ENCODE measurements around the gene POTEG.
"Not testable (repeated sequence)": the region's sequence is repeated elsewhere in the genome, so short reads cannot be mapped to it uniquely, and the experiment has no call there.

POTEG gene

GRCh38 chr14:19408519-19408918 is 25.6 kb downstream of the POTEG start:
- not testable (repeated sequence) for H2BK12ac ChIP-seq (ENCODE audit: low read length); H3K4me2 ChIP-seq (ENCODE audit: low read length); H3K23ac ChIP-seq (ENCODE audit: low read length); H4K91ac ChIP-seq (ENCODE audit: low read depth, low read length); H4K8ac ChIP-seq (ENCODE audit: low read depth, low read length); DNase-seq; H3K27me3 ChIP-seq (ENCODE audit: insufficient read depth, low read length); H3K9me3 ChIP-seq (ENCODE audit: insufficient read depth, low read depth, low read length); H3K4ac ChIP-seq (ENCODE audit: low read depth, low read length); H2AK5ac ChIP-seq (ENCODE audit: low read length); H3K36me3 ChIP-seq (ENCODE audit: control insufficient read depth in 1 of 2, insufficient read depth in 2 of 2, low read length in 2 of 2); H3K27ac ChIP-seq (ENCODE audit: low read depth, low read length); H3K14ac ChIP-seq (ENCODE audit: low read length); H3K4me1 ChIP-seq (ENCODE audit: control insufficient read depth in 1 of 2, insufficient read depth in 2 of 2, low read length in 2 of 2); H2BK120ac ChIP-seq (ENCODE audit: insufficient read depth, low read length, poor library complexity); H3K9ac ChIP-seq (ENCODE audit: low read length); H4K12ac ChIP-seq (ENCODE audit: low read depth, low read length); H2BK5ac ChIP-seq (ENCODE audit: low read depth, low read length, poor library complexity); H3K18ac ChIP-seq (ENCODE audit: low read length); H3K79me2 ChIP-seq (ENCODE audit: control insufficient read depth, insufficient read depth, low read length, poor library complexity); H3K79me1 ChIP-seq (ENCODE audit: low read length); H3K4me3 ChIP-seq (ENCODE audit: low read depth, low read length); H2AFZ ChIP-seq (ENCODE audit: insufficient read depth, low read length, poor library complexity)
- no CpG with 5 or more reads among the region's 13 CpGs for WGBS (ENCODE audit: extremely low coverage, insufficient coverage, insufficient read length)

DNA sequence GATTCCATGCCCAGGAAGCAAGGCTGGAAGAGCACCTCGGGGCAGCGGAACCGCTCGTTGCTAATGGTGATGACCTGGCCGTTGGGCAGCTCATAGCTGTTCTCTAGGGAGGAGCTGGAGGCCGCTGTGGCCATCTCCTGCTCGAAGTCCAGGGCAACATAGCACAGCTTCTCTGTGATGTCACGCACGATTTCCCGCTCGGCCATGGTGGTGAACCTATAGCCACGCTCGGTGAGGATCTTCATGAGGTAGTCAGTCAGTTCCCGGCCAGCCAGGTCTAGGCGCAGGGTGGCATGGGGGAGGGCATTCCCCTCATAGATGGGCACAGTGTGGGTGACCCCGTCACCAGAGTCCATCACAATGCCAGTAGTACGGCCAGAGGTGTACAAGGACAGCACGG is 32.0 kb downstream of the POTEG start:
- H4K12ac ChIP-seq (ENCODE audit: low read depth, low read length); H3K9ac ChIP-seq (ENCODE audit: low read length); H3K27ac ChIP-seq (ENCODE audit: low read depth, low read length); H3K23ac ChIP-seq (ENCODE audit: low read length); H3K4me1 ChIP-seq (ENCODE audit: control insufficient read depth in 1 of 2, insufficient read depth in 2 of 2, low read length in 2 of 2); DNase-seq; H2BK5ac ChIP-seq (ENCODE audit: low read depth, low read length, poor library complexity); H3K18ac ChIP-seq (ENCODE audit: low read length); H3K27me3 ChIP-seq (ENCODE audit: insufficient read depth, low read length); H2AK5ac ChIP-seq (ENCODE audit: low read length); H3K36me3 ChIP-seq (ENCODE audit: control insufficient read depth in 1 of 2, insufficient read depth in 2 of 2, low read length in 2 of 2); H3K4me2 ChIP-seq (ENCODE audit: low read length); H3K79me2 ChIP-seq (ENCODE audit: control insufficient read depth, insufficient read depth, low read length, poor library complexity); H3K79me1 ChIP-seq (ENCODE audit: low read length); H3K9me3 ChIP-seq (ENCODE audit: insufficient read depth, low read depth, low read length); H4K91ac ChIP-seq (ENCODE audit: low read depth, low read length); H4K8ac ChIP-seq (ENCODE audit: low read depth, low read length); H3K4ac ChIP-seq (ENCODE audit: low read depth, low read length); H2AFZ ChIP-seq (ENCODE audit: insufficient read depth, low read length, poor library complexity); H2BK120ac ChIP-seq (ENCODE audit: insufficient read depth, low read length, poor library complexity); H2BK12ac ChIP-seq (ENCODE audit: low read length); H3K4me3 ChIP-seq (ENCODE audit: low read depth, low read length); H3K14ac ChIP-seq (ENCODE audit: low read length): not testable (repeated sequence)
- no CpG with 5 or more reads among the region's 18 CpGs for WGBS (ENCODE audit: extremely low coverage, insufficient coverage, insufficient read length)

DNA sequence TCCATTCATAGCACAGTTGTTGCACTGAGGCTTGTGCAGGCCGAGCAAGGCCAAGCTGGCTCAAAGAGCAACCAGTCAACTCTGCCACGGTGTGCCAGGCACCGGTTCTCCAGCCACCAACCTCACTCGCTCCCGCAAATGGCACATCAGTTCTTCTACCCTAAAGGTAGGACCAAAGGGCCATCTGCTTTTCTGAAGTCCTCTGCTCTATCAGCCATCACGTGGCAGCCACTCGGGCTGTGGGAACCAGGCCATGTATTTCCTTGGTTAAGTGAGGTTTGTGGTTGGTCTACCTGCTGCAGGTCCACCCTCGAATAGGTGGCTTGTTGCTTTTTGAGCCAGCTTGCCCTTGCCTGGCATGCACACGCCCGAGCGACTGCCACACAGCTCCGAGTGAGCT is 39.4 kb downstream of the POTEG start:
- H3K18ac ChIP-seq (ENCODE audit: low read length); H2BK120ac ChIP-seq (ENCODE audit: insufficient read depth, low read length, poor library complexity); H2AFZ ChIP-seq (ENCODE audit: insufficient read depth, low read length, poor library complexity); H4K91ac ChIP-seq (ENCODE audit: low read depth, low read length); H3K9ac ChIP-seq (ENCODE audit: low read length); H3K9me3 ChIP-seq (ENCODE audit: insufficient read depth, low read depth, low read length); H3K4me2 ChIP-seq (ENCODE audit: low read length); H4K12ac ChIP-seq (ENCODE audit: low read depth, low read length); H3K79me1 ChIP-seq (ENCODE audit: low read length); DNase-seq; H3K4me1 ChIP-seq (ENCODE audit: control insufficient read depth in 1 of 2, insufficient read depth in 2 of 2, low read length in 2 of 2); H3K27me3 ChIP-seq (ENCODE audit: insufficient read depth, low read length); H2BK5ac ChIP-seq (ENCODE audit: low read depth, low read length, poor library complexity); H3K23ac ChIP-seq (ENCODE audit: low read length); H2BK12ac ChIP-seq (ENCODE audit: low read length); H2AK5ac ChIP-seq (ENCODE audit: low read length); H3K27ac ChIP-seq (ENCODE audit: low read depth, low read length); H3K4me3 ChIP-seq (ENCODE audit: low read depth, low read length); H3K79me2 ChIP-seq (ENCODE audit: control insufficient read depth, insufficient read depth, low read length, poor library complexity); H3K36me3 ChIP-seq (ENCODE audit: control insufficient read depth in 1 of 2, insufficient read depth in 2 of 2, low read length in 2 of 2); H3K14ac ChIP-seq (ENCODE audit: low read length); H3K4ac ChIP-seq (ENCODE audit: low read depth, low read length); H4K8ac ChIP-seq (ENCODE audit: low read depth, low read length): not testable (repeated sequence)
- WGBS (ENCODE audit: extremely low coverage, insufficient coverage, insufficient read length), result no CpG with 5 or more reads among the region's 12 CpGs

DNA sequence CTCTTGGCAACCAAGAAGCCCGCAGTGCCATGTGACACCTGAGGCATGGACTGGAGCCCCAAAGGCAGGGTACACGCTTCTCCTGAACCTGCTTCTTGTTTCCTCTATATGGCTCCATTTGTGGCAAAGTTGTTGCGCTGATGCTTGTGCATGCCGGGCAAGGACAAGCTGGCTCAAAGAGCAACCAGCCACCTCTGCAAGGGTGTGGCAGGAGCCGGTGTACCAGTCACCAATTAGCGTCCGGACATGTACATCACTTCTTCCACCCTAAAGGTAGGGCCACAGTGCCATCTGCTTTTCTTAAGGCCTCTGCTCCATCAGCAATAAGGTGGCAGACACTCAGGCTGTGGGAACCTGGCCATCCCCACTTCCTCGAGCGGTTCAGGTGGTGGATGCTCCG is 43.9 kb downstream of the POTEG start:
- H2AFZ ChIP-seq (ENCODE audit: insufficient read depth, low read length, poor library complexity); H2AK5ac ChIP-seq (ENCODE audit: low read length); H3K18ac ChIP-seq (ENCODE audit: low read length); H2BK5ac ChIP-seq (ENCODE audit: low read depth, low read length, poor library complexity); H3K79me1 ChIP-seq (ENCODE audit: low read length); H3K14ac ChIP-seq (ENCODE audit: low read length); H3K27ac ChIP-seq (ENCODE audit: low read depth, low read length); H2BK12ac ChIP-seq (ENCODE audit: low read length); H4K91ac ChIP-seq (ENCODE audit: low read depth, low read length); H3K4ac ChIP-seq (ENCODE audit: low read depth, low read length); H3K79me2 ChIP-seq (ENCODE audit: control insufficient read depth, insufficient read depth, low read length, poor library complexity); DNase-seq; H3K9ac ChIP-seq (ENCODE audit: low read length); H3K23ac ChIP-seq (ENCODE audit: low read length); H2BK120ac ChIP-seq (ENCODE audit: insufficient read depth, low read length, poor library complexity); H3K4me1 ChIP-seq (ENCODE audit: control insufficient read depth in 1 of 2, insufficient read depth in 2 of 2, low read length in 2 of 2); H3K27me3 ChIP-seq (ENCODE audit: insufficient read depth, low read length); H4K12ac ChIP-seq (ENCODE audit: low read depth, low read length); H3K4me3 ChIP-seq (ENCODE audit: low read depth, low read length); H3K9me3 ChIP-seq (ENCODE audit: insufficient read depth, low read depth, low read length); H3K36me3 ChIP-seq (ENCODE audit: control insufficient read depth in 1 of 2, insufficient read depth in 2 of 2, low read length in 2 of 2); H3K4me2 ChIP-seq (ENCODE audit: low read length); H4K8ac ChIP-seq (ENCODE audit: low read depth, low read length): not testable (repeated sequence)
- no CpG with 5 or more reads among the region's 10 CpGs for WGBS (ENCODE audit: extremely low coverage, insufficient coverage, insufficient read length)
